DMS153 treated with DMSO at 0.1 percent for 48 hours (cell line): ENCODE data around the gene SCNN1B.
A peak's percentile ranks its signal among the peaks of the same experiment; 100 is the strongest.

Experiments used
- DNase-seq: peaks from one replicate; lab custom pipeline; 2025; ENCODE audit not compliant: unreplicated experiment; lab: John Stamatoyannopoulos, UW

SCNN1B gene

DNA sequence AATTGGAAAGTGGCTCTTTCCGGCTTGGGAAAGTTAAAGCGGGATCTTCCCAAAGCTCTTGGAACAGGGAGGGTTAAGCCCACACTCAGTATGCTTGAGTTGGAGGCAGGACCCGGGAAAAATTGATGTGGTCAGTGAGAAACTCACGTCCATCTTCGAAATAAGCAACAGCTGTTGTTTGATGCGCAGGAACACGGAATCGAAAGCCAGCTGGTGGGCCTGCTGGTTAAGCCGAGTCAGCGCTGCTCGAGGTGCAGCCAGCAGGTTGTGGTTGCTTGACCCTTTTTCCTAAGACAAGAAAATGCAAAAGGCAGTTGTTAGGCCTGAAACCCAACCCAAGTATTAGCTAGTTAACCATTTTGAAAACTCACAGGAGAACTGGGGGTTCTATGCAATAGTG, 101.4 kb downstream of the SCNN1B start:
- no peak for DNase-seq

- DNase-seq = no peak
Measured at GRCh38 chr16:23406024-23406423, 103.9 kb downstream of the SCNN1B start.

DNA sequence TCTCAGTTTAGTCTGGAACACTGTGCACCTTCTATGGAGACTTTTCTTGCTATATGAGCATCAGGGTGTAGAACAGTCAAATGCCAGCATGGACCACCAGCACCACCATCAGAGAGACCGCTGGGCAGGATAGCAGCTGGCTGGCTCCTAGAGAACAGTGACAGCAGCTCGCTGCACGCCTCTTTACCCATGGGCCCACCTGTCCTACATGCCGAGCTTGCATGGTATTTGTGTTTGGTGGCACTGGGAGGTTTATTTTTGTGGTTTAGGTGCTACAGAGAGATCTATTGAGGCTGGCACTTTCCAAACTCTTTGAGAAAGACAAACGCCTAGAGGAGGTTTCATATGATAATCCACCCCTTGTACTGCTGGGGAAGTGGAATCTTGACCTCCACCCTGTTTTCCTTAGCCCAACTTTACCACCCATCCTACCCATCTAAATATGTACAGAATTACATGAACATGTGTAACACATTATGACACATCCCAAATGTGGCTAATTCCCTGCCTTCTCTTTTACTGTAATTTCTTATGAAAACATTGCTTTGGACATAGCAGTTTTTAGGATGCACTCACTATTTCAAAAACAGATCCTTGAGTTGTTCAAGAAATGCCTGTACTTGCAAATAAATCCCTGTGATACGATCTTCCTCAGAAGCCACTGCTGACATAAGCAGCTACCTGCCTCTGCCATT, 104.6 kb downstream of the SCNN1B start:
- no peak for DNase-seq

GRCh38 chr16:23407436-23408127, 105.5 kb downstream of the SCNN1B start:
- no peak for DNase-seq

DNA sequence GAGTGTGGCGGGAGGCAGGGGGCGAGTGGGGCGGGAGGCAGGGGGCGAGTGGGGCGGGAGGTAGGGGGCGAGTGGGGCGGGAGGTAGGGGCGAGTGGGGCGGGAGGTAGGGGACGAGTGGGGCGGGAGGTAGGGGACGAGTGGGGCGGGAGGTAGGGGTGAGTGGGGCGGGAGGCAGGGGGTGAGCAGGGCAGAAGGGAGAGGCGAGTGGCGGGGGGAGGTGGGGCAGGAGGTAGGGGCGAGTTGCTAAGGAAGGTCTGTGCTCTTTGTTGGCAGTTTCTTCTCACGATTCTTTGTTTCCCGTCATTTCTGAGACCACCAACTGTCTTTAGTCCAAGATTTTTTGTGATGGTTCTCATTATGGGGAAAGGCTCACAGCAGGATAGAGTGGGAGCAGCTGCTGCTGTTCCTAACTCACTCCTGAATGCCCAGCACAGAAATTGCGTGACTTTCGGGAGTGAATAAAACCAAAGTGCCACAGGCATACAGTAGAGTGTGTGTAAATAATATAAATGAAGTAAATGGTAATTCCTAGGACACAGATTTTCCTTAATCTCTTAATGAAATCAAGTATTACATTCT, 106.2 kb downstream of the SCNN1B start:
- no peak for DNase-seq

DNA sequence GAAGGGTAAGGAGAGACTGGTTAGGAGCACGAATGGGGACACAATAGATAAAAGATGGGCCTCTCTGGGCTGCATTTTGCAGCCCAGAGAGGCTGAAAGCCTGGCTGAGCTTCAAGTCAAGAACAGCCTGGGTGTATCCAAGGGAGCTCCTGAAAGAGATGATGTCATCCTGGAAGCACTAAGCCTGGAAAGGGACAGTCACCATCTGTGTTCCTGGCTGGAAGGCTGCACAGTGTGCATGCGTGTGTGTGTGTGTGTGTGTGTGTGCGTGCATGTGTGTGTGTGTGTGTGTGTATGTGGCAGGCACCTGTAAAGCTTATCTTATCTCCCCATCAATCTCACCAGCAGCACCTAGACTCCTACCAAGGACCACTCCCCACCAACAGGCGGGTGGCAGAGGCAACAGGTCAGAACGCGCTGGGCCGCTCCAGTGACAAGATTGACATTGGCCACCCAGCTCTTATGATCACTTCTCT, 106.8 kb downstream of the SCNN1B start:
- DNase-seq = peak; percentile 39

- DNase-seq = no peak
Measured at GRCh38 chr16:23409522-23409921, 107.4 kb downstream of the SCNN1B start.

- no peak for DNase-seq
Measured at GRCh38 chr16:23410176-23410575, 108.1 kb downstream of the SCNN1B start.

- no peak for DNase-seq
Measured at GRCh38 chr16:23414731-23415130, 112.6 kb downstream of the SCNN1B start.

DNA sequence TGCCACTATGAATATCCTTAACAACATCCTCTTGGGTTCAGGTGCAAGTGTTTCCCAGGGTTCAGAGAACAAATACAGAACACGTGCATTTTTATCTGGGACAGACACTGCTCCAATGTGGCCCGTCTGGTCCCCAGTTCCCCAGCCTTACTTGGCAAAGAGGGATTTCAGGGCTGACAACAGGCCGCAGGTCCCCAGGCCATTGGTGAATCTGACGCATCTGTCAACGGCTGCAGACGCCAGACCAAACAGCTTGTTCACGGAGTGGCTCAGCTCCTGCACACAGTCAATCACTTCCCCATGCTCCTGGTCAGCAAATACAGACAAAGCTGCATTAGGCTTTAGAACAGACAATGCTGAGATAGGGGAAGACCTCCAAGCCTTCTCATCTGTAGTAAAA, 114.7 kb downstream of the SCNN1B start:
- DNase-seq = no peak

GRCh38 chr16:23420011-23420410, 117.9 kb downstream of the SCNN1B start:
- DNase-seq = no peak

DNA sequence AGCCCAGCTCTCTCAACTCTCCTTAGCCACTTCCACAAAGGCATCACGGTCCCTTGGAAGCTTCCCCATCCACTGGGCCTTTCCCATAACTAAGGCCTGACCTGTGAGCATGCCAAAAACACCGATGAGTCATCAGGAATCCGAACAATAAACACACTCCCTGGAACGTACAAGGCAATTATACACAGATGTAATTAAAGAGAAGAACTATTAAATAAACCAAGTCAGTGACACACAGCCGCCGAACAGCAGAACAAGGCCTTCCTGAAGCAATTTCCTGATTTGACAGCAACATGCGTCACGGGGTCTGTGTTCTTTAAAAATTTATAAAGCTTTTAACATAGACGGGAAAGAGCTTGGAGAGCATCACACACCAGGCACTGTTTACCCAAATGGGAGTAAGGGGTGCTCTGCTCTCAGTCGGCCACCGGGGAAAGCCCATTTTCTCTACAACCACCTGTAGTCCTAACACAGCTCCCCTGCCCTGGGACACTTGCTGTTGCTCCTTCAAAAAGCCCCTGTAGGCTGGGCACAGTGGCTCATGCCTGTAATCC, 121.5 kb downstream of the SCNN1B start:
- DNase-seq = peak; percentile 62

DNA sequence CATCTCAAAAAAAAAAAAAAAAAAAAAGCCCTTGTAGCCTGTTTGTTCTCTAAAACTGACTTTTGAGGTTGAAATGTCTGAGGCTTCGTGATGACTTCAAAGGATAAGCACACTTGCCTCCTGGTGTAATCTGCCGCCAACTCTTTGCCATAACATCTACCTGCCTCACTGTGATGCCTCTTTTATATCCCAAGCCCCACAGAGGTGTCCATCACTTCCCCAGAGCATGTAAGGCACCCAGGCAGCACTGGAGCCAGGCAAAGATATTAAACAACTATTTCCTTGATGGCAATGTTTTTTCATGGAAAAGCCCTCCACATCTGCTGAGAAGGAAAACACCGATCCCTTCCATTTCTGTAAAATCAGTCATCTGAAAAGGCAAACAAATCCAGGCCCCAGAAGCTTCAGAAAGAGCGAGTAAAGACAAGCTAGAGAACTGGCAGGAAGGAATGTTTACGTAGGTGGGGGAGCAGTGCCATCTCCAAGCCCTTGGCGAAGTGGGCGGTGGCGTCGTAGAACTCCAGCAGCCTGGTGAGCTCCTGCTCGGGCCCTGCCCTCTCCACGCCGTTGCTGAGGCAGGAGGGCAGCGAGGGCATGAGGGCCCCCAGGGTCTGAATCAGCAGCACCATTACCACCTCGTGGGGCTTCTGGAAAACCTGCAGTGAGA, 122.3 kb downstream of the SCNN1B start:
- peak; percentile 26 for DNase-seq

DNA sequence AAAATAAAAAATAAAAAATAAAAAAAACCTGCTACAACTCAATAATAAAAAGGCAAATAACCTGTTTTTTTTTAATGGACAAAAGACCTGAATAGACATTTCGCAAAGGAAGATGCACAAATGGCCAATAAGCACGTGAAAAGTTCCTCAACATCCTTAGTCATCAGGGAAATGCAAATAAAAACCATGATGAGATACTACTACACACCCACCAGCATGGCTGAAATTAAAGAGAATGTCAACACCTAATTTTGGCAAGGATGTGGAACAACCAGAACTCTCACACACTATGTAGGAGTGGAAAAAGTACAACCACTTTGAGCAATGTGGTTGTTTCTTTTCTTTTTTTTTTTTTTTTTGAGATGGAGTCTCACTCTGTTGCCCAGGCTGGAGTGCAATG, 126.2 kb downstream of the SCNN1B start:
- no peak for DNase-seq
